ENCODE data around the gene ARHGAP15. TPM values are rescaled to one million over a fixed set of nuclear protein-coding genes. Genes with fewer than 3 reads are reported as not detected.

Gene ARHGAP15
- polyA plus RNA-seq, 2 of the 4 experiments (the other 2 are of a cell fraction), result 0.34 TPM; not detected in 1

DNA sequence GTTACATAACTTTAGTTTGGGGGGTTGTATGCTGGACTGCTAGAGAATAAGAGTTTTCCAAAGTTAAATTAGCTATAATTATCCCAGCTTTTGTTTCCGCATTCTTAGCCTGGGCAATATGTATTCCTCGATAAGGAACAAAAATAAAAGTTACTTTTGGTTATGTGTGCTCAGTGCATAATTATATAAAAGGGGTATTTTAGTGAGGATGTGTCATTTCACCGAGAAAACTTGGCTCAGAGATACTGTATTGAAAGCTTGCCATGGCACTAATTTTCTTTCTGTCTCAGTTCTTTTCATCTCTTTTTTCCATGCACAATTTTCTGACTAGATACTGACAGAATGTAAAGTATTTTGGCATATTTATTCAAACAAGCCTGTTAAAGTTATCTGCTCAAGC is 28.2 kb downstream of the ARHGAP15 start:
- no peak overlapping the region for H3K4me2 ChIP-seq
- WGBS (ENCODE audit: missing lambda C conversion rate), result 31% methylated on average over 3 of the region's 3 CpGs

GRCh38 chr2:143158098-143158497 is 28.9 kb downstream of the ARHGAP15 start:
- H3K27ac ChIP-seq, result no peak overlapping the region
- no peak for ATAC-seq
- H3K4me2 ChIP-seq, result no peak overlapping the region
- DNase-seq (ENCODE audit: low read depth in 1 of 2, low spot score in 1 of 2), result no peak
- 17% methylated on average over 3 of the region's 3 CpGs for WGBS (ENCODE audit: missing lambda C conversion rate)
- POLR2A ChIA-PET, result no interaction called here
- CTCF ChIA-PET, result interaction anchor here (0.7 to 1.3 kb wide), 3 partner anchors 10 to 90 kb away, joined by 3 read pairs; no protein-coding TSS in a partner anchor
- H3K9me3 ChIP-seq, result no peaks in the 10 kb centered on the region
- H3K4me3 ChIP-seq, result no peak overlapping the region
- TF ChIP-seq EHMT2 (IDR thresholded peaks at IDR 0.05; ENCODE audit: low read depth) (no peak), GATA3 (IDR thresholded peaks at IDR 0.05; ENCODE audit: borderline replicate concordance) (no peak), HOXB5 (CRISPR knock-in tag; IDR thresholded peaks at IDR 0.05) (no peak), SMC3 (IDR thresholded peaks at IDR 0.05) (no peak), CTCF (IDR thresholded peaks at IDR 0.05) (no peak), NFE2L2 (conservative IDR thresholded peaks at IDR 0.05; ENCODE audit: low read length) (no peak), CBX8 (IDR thresholded peaks at IDR 0.05) (no peak)
- H3K4me1 ChIP-seq, result no peaks in the 10 kb centered on the region
- no peak for FAIRE-seq

More for the DNA sequence above, 28.2 kb downstream of the ARHGAP15 start:
- no peak for ATAC-seq
- no peak for FAIRE-seq
- DNase-seq (ENCODE audit: low read depth in 1 of 2, low spot score in 1 of 2), result no peak
- Histone ChIP-seq H3K4me3 (no peak overlapping the region), H3K4me1 (no peaks in the 10 kb centered on the region), H3K9me3 (no peaks in the 10 kb centered on the region), H3K27ac (no peak overlapping the region)
- CTCF ChIA-PET, result interaction anchor here (0.7 to 1.0 kb wide), 3 partner anchors 15 to 91 kb away, joined by 3 read pairs; no protein-coding TSS in a partner anchor
- POLR2A ChIA-PET, result no interaction called here
- TF ChIP-seq CTCF (IDR thresholded peaks at IDR 0.05), result no peak
- TF ChIP-seq EHMT2 (IDR thresholded peaks at IDR 0.05; ENCODE audit: low read depth), result no peak
- TF ChIP-seq HOXB5 (CRISPR knock-in tag; IDR thresholded peaks at IDR 0.05), result no peak
- no peak for TF ChIP-seq TP53 (CRISPR knock-in tag; IDR thresholded peaks at IDR 0.05)
- no peak for TF ChIP-seq CBX2 (IDR thresholded peaks at IDR 0.05; ENCODE audit: borderline replicate concordance, low read depth)
- no peak for TF ChIP-seq RNF2 (IDR thresholded peaks at IDR 0.05; ENCODE audit: borderline replicate concordance, low read depth)
- no peak for TF ChIP-seq NFE2L2 (conservative IDR thresholded peaks at IDR 0.05; ENCODE audit: low read length)
- TF ChIP-seq PHF8 (IDR thresholded peaks at IDR 0.05; ENCODE audit: borderline replicate concordance, low read depth), result no peak
- no peak for TF ChIP-seq HES2 (IDR thresholded peaks at IDR 0.05)
- TF ChIP-seq MYC (IDR thresholded peaks at IDR 0.05; ENCODE audit: borderline replicate concordance, low read length), result no peak
- TF ChIP-seq, protein P1, sequence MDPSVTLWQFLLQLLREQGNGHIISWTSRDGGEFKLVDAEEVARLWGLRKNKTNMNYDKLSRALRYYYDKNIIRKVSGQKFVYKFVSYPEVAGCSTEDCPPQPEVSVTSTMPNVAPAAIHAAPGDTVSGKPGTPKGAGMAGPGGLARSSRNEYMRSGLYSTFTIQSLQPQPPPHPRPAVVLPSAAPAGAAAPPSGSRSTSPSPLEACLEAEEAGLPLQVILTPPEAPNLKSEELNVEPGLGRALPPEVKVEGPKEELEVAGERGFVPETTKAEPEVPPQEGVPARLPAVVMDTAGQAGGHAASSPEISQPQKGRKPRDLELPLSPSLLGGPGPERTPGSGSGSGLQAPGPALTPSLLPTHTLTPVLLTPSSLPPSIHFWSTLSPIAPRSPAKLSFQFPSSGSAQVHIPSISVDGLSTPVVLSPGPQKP (IDR thresholded peaks at IDR 0.05; ENCODE audit: low read depth, low read length), result no peak
- TF ChIP-seq JUN (IDR thresholded peaks at IDR 0.05), result no peak
- TF ChIP-seq PBX3 (IDR thresholded peaks at IDR 0.05), result no peak
- TF ChIP-seq GATA3 (IDR thresholded peaks at IDR 0.05; ENCODE audit: borderline replicate concordance), result no peak
- no peak for TF ChIP-seq USF2 (IDR thresholded peaks at IDR 0.05)
- no peak for TF ChIP-seq ZC3H11A (IDR thresholded peaks at IDR 0.05)
- no peak for TF ChIP-seq RARB (CRISPR knock-in tag; IDR thresholded peaks at IDR 0.05)
- no peak for TF ChIP-seq CBX8 (IDR thresholded peaks at IDR 0.05)

All from A549 (cell line).